HEK293 (cell line): ENCODE data around the gene BACH2.

Experiments
- CTCF ChIA-PET: fragments of 350-600 bp; formaldehyde crosslinking; extraction: SDS; loops from one replicate; lab custom pipeline; 2021; ENCODE audit warnings: antibody characterized with exemption; lab: Yijun Ruan, JAX
- POLR2A ChIA-PET: fragments of 300-600 bp; formaldehyde crosslinking; extraction: SDS; loops from one replicate; lab custom pipeline; 2020; ENCODE audit warnings: antibody characterized with exemption, inconsistent platforms; lab: Yijun Ruan, JAX
- H3K27ac ChIP-seq: fragments of 200-500 bp; sonication (Bioruptor generic); 2 replicates; pipeline ENCODE4 v1.5.1; 2014; ENCODE audit warnings: low read depth, low read length, control low read depth, inconsistent platforms; ENCODE audit errors: extremely low read depth
- H3K36me3 ChIP-seq, 2 experiments: fragments of 200-500 bp in 1 of 2; sonication (Bioruptor generic) in 1 of 2; 1 replicate in 1 of 2; 2 replicates in 1 of 2; pipeline ENCODE4 v1.5.1; 2014 to 2017; ENCODE audit warnings: inconsistent platforms in 2 of 2, low read length in 2 of 2; ENCODE audit not compliant: control insufficient read depth in 2 of 2, insufficient read depth in 1 of 2
- H3K4me1 ChIP-seq: fragments of 200-500 bp; sonication (Bioruptor generic); 2 replicates; pipeline ENCODE4 v1.5.1; 2014; ENCODE audit warnings: mild to moderate bottlenecking, low read length, inconsistent platforms; ENCODE audit not compliant: control insufficient read depth, insufficient read depth
- H3K4me3 ChIP-seq: 2 replicates; pipeline ENCODE4 v1.5.1; 2011; ENCODE audit warnings: low read depth, mild to moderate bottlenecking, control low read depth, low read length, moderate library complexity
- H3K9me3 ChIP-seq: fragments of 200-500 bp; sonication (Bioruptor generic); 2 replicates; pipeline ENCODE4 v1.5.1; 2014; ENCODE audit warnings: low read depth, low read length, inconsistent platforms; ENCODE audit not compliant: control insufficient read depth, insufficient read depth
- BCL11B ChIP-seq: fragments of 450-650 bp; formaldehyde crosslinking; IDR thresholded peaks from 2 replicates; pipeline ENCODE4 v1.5.1; 2016; ENCODE audit warnings: low read depth, missing biosample characterization, missing genetic modification characterization
- KLF16 ChIP-seq: fragments of 450-650 bp; formaldehyde crosslinking; IDR thresholded peaks from 2 replicates; pipeline ENCODE4 v1.5.1; 2017; ENCODE audit warnings: missing biosample characterization, missing genetic modification characterization
- PRDM1 ChIP-seq: fragments of 450-650 bp; formaldehyde crosslinking; IDR thresholded peaks from 2 replicates; pipeline ENCODE4; 2016; ENCODE audit warnings: missing biosample characterization, missing genetic modification characterization
- PRDM2 ChIP-seq: fragments of 450-650 bp; formaldehyde crosslinking; IDR thresholded peaks from 2 replicates; pipeline ENCODE4 v1.5.1; 2016; ENCODE audit warnings: missing biosample characterization, missing genetic modification characterization, borderline replicate concordance
- REPIN1 ChIP-seq: fragments of 450-650 bp; formaldehyde crosslinking; IDR thresholded peaks from 2 replicates; pipeline ENCODE4 v1.5.1; 2017; ENCODE audit warnings: missing biosample characterization, missing genetic modification characterization, low read depth
- SP7 ChIP-seq: fragments of 450-650 bp; formaldehyde crosslinking; IDR thresholded peaks from 2 replicates; pipeline ENCODE4 v1.5.1; 2016; ENCODE audit warnings: missing biosample characterization, missing genetic modification characterization
- WT1 ChIP-seq: fragments of 450-650 bp; formaldehyde crosslinking; IDR thresholded peaks from 2 replicates; pipeline ENCODE4 v1.5.1; 2016; ENCODE audit warnings: missing biosample characterization, missing genetic modification characterization
- ZBTB17 ChIP-seq: fragments of 450-650 bp; formaldehyde crosslinking; IDR thresholded peaks from 2 replicates; pipeline ENCODE4 v1.5.1; 2016; ENCODE audit warnings: missing biosample characterization, missing genetic modification characterization
- ZBTB8A ChIP-seq: fragments of 450-650 bp; formaldehyde crosslinking; IDR thresholded peaks from 2 replicates; pipeline ENCODE4 v1.5.1; 2016; ENCODE audit warnings: missing biosample characterization, missing genetic modification characterization
- ZEB2 ChIP-seq: fragments of 450-650 bp; formaldehyde crosslinking; IDR thresholded peaks from 2 replicates; pipeline ENCODE4 v1.5.1; 2016; ENCODE audit warnings: missing biosample characterization, missing genetic modification characterization
- ZNF10 ChIP-seq: fragments of 450-650 bp; formaldehyde crosslinking; IDR thresholded peaks from 2 replicates; pipeline ENCODE4 v1.5.1; 2017; ENCODE audit warnings: missing biosample characterization, missing genetic modification characterization
- ZNF155 ChIP-seq: fragments of 450-650 bp; formaldehyde crosslinking; IDR thresholded peaks from 2 replicates; pipeline ENCODE4 v1.5.1; 2016; ENCODE audit warnings: missing biosample characterization, missing genetic modification characterization
- ZNF223 ChIP-seq: fragments of 450-650 bp; formaldehyde crosslinking; IDR thresholded peaks from 2 replicates; pipeline ENCODE4 v1.5.1; 2016; ENCODE audit warnings: missing biosample characterization, missing genetic modification characterization
- ZNF239 ChIP-seq: fragments of 450-650 bp; formaldehyde crosslinking; IDR thresholded peaks from 2 replicates; pipeline ENCODE4 v1.5.1; 2016; ENCODE audit warnings: missing biosample characterization, missing genetic modification characterization
- ZNF292 ChIP-seq: fragments of 450-650 bp; formaldehyde crosslinking; IDR thresholded peaks from 2 replicates; pipeline ENCODE4 v1.5.1; 2016; ENCODE audit warnings: low read depth, missing biosample characterization, missing genetic modification characterization, borderline replicate concordance
- ZNF449 ChIP-seq: fragments of 450-650 bp; formaldehyde crosslinking; IDR thresholded peaks from 2 replicates; pipeline ENCODE4 v1.5.1; 2017; ENCODE audit warnings: missing biosample characterization, mild to moderate bottlenecking, missing genetic modification characterization, moderate library complexity
- ZNF48 ChIP-seq: fragments of 450-650 bp; formaldehyde crosslinking; IDR thresholded peaks from 2 replicates; pipeline ENCODE4 v1.5.1; 2016; ENCODE audit warnings: missing biosample characterization, missing genetic modification characterization
- ZNF580 ChIP-seq: fragments of 450-650 bp; formaldehyde crosslinking; IDR thresholded peaks from 2 replicates; pipeline ENCODE4 v1.5.1; 2016; ENCODE audit warnings: missing biosample characterization, missing genetic modification characterization
- ZNF585B ChIP-seq: fragments of 450-650 bp; formaldehyde crosslinking; IDR thresholded peaks from 2 replicates; pipeline ENCODE4 v1.5.1; 2016; ENCODE audit warnings: missing biosample characterization, missing genetic modification characterization
- ZNF600 ChIP-seq: fragments of 450-650 bp; formaldehyde crosslinking; IDR thresholded peaks from 2 replicates; pipeline ENCODE4 v1.5.1; 2016; ENCODE audit warnings: missing biosample characterization, missing genetic modification characterization
- ZNF677 ChIP-seq: fragments of 450-650 bp; IDR thresholded peaks from 2 replicates; pipeline ENCODE4 v1.5.0; 2018; ENCODE audit warnings: missing biosample characterization, mild to moderate bottlenecking, missing genetic modification characterization, moderate library complexity
- ZNF776 ChIP-seq: fragments of 450-650 bp; formaldehyde crosslinking; IDR thresholded peaks from 2 replicates; pipeline ENCODE4 v1.5.0; 2017; ENCODE audit warnings: missing biosample characterization, missing genetic modification characterization, borderline replicate concordance
- ZSCAN18 ChIP-seq: fragments of 450-650 bp; formaldehyde crosslinking; IDR thresholded peaks from 2 replicates; pipeline ENCODE4 v1.5.1; 2016; ENCODE audit warnings: missing biosample characterization, missing genetic modification characterization
- ZSCAN23 ChIP-seq: fragments of 450-650 bp; formaldehyde crosslinking; IDR thresholded peaks from 2 replicates; pipeline ENCODE4 v1.5.1; 2016; ENCODE audit warnings: missing biosample characterization, missing genetic modification characterization
- TF ChIP-seq, protein P1 (sequence below): fragments of 450-650 bp; formaldehyde crosslinking; IDR thresholded peaks from 2 replicates; pipeline ENCODE4 v1.5.1; 2016; ENCODE audit warnings: missing biosample characterization, missing genetic modification characterization

Gene BACH2

GRCh38 chr6:90088009-90088408 is 208.6 kb downstream of the BACH2 start:
- Histone ChIP-seq H3K4me3 (no peak overlapping the region), H3K9me3 (no peaks in the 10 kb centered on the region), H3K4me1 (no peaks in the 10 kb centered on the region), H3K36me3 (no peaks in the 10 kb centered on the region), H3K27ac (no peak overlapping the region)
- ChIA-PET POLR2A (no interaction called here), CTCF (interaction anchor here (0.8 to 1.4 kb wide), 2 partner anchors 10 to 129 kb away, joined by 3 to 5 read pairs; no protein-coding TSS in a partner anchor)
- TF ChIP-seq ZNF776 (tag by site-specific recombination), result no peak
- no peak for TF ChIP-seq ZNF292 (tag by site-specific recombination)
- TF ChIP-seq ZNF449, result no peak
- peak; percentile 74 for TF ChIP-seq PRDM1 (tag by site-specific recombination)
- no peak for TF ChIP-seq ZNF585B (tag by site-specific recombination)
- TF ChIP-seq, protein P1, sequence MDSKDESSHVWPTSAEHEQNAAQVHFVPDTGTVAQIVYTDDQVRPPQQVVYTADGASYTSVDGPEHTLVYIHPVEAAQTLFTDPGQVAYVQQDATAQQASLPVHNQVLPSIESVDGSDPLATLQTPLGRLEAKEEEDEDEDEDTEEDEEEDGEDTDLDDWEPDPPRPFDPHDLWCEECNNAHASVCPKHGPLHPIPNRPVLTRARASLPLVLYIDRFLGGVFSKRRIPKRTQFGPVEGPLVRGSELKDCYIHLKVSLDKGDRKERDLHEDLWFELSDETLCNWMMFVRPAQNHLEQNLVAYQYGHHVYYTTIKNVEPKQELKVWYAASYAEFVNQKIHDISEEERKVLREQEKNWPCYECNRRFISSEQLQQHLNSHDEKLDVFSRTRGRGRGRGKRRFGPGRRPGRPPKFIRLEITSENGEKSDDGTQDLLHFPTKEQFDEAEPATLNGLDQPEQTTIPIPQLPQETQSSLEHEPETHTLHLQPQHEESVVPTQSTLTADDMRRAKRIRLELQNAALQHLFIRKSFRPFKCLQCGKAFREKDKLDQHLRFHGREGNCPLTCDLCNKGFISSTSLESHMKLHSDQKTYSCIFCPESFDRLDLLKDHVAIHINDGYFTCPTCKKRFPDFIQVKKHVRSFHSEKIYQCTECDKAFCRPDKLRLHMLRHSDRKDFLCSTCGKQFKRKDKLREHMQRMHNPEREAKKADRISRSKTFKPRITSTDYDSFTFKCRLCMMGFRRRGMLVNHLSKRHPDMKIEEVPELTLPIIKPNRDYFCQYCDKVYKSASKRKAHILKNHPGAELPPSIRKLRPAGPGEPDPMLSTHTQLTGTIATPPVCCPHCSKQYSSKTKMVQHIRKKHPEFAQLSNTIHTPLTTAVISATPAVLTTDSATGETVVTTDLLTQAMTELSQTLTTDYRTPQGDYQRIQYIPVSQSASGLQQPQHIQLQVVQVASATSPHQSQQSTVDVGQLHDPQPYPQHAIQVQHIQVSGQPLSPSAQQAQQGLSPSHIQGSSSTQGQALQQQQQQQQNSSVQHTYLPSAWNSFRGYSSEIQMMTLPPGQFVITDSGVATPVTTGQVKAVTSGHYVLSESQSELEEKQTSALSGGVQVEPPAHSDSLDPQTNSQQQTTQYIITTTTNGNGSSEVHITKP (tag by site-specific recombination), result peak; percentile 62; the same call in 1 of the 2 replicates
- TF ChIP-seq PRDM2 (tag by site-specific recombination), result no peak
- TF ChIP-seq ZEB2 (tag by site-specific recombination), result 0 out of 2 replicates have a peak, but pooled peaks have one; percentile 54
- TF ChIP-seq KLF16 (tag by site-specific recombination), result no peak
- TF ChIP-seq ZNF155 (tag by site-specific recombination), result no peak
- TF ChIP-seq ZBTB17 (tag by site-specific recombination), result 0 out of 2 replicates have a peak, but pooled peaks have one; percentile 18
- TF ChIP-seq REPIN1, result no peak
- TF ChIP-seq BCL11B (tag by site-specific recombination), result no peak
- TF ChIP-seq ZSCAN23 (tag by site-specific recombination), result no peak
- peak; percentile 74 for TF ChIP-seq SP7 (tag by site-specific recombination)
- no peak for TF ChIP-seq ZNF239 (tag by site-specific recombination)
- TF ChIP-seq ZNF580 (tag by site-specific recombination), result no peak
- TF ChIP-seq ZSCAN18, result no peak
- no peak for TF ChIP-seq ZBTB8A
- no peak for TF ChIP-seq ZNF48 (tag by site-specific recombination)
- no peak for TF ChIP-seq ZNF223 (tag by site-specific recombination)
- TF ChIP-seq ZNF677 (tag by site-specific recombination), result no peak
- peak; percentile 68 for TF ChIP-seq WT1 (tag by site-specific recombination)
- no peak for TF ChIP-seq ZNF600
- no peak for TF ChIP-seq ZNF10 (tag by site-specific recombination)
